Prostate gland (tissue), 2 donors: Measurements from ENCODE around the gene NELFB. TPM values are rescaled to one million over a fixed set of nuclear protein-coding genes. Genes with fewer than 3 reads are reported as not detected.

Experiments
- DNase-seq: peaks from one replicate; pipeline ENCODE4 v3.0.0-alpha.2; 2019; ENCODE audit warnings: low spot score
- H3K27ac ChIP-seq, 2 donors: fragments of 200-600 bp; sonication (generic); 2 replicates each; pipeline ENCODE4 v1.5.1; 2017 to 2019
- H3K27me3 ChIP-seq: fragments of 200-600 bp; sonication (generic); replicated peaks from 2 replicates; pipeline ENCODE4 v1.5.1; 2019; ENCODE audit not compliant: insufficient read depth
- H3K36me3 ChIP-seq, 2 donors: fragments of 200-600 bp; sonication (generic); 1 replicate in 1 of 2; 2 replicates in 1 of 2; pipeline versions ENCODE4 v1.5.1 to v1.8.1; 2017 to 2019
- H3K4me1 ChIP-seq: fragments of 200-600 bp; sonication (generic); replicated peaks from 2 replicates; pipeline ENCODE4 v1.5.1; 2019
- H3K4me3 ChIP-seq, 2 donors: fragments of 200-600 bp; sonication (generic); 2 replicates each; pipeline ENCODE4 v1.5.1; 2017 to 2019
- H3K9me3 ChIP-seq: fragments of 200-600 bp; sonication (generic); 2 replicates; pipeline ENCODE4 v1.5.1; 2017
- CTCF ChIP-seq, 4 experiments: fragments of 200-600 bp in 2 of 4; fragments of 450-650 bp in 2 of 4; sonication (generic) in 2 of 4; IDR thresholded peaks; 1 replicate in 3 of 4; 2 replicates in 1 of 4; pipeline ENCODE4 v1.5.1; 2016 to 2019; ENCODE audit warnings: antibody characterized with exemption in 4 of 4, mild to moderate bottlenecking in 2 of 4, moderate library complexity in 2 of 4
- POLR2A ChIP-seq: fragments of 450-650 bp; IDR thresholded peaks from one replicate; pipeline ENCODE4 v1.6.1; 2016; ENCODE audit warnings: antibody characterized with exemption, mild to moderate bottlenecking
- POLR2AphosphoS5 ChIP-seq: sonication (generic); formaldehyde crosslinking; IDR thresholded peaks from one replicate; pipeline ENCODE4 v1.6.1; 2017; ENCODE audit warnings: antibody characterized with exemption
- WGBS: methylation state at CpG from one replicate; pipeline ENCODE4 v1.1.5; 2018; 5-methylcytosine and 5-hydroxymethylcytosine counted together
- intact Hi-C: fragments of 100-400 bp; cut with DNase I; formaldehyde crosslinking; loops from one replicate; pipeline ENCODE4 v1.14.2; 2022
- total RNA-seq, 2 donors: library from RNA; depleted of rRNA; stranded (reverse); fragments of >200 nt; gene quantifications; one replicate each; pipeline ENCODE4 v1.1.0, GENCODE V29; 2016

NELFB gene
- total RNA-seq, 2 donors from 2014 or later: 44.9 to 82.1 TPM

GRCh38 chr9:137247916-137248175, 7.3 kb upstream of the NELFB start:
- intact Hi-C loops: no loop called here
- no peak overlapping the region for H3K27ac ChIP-seq
- no peaks in the 10 kb centered on the region for H3K9me3 ChIP-seq
- H3K27me3 ChIP-seq: no peaks in the 10 kb centered on the region
- H3K4me1 ChIP-seq: peaks cover 2% of the 10 kb centered on the region
- TF ChIP-seq POLR2A (no peak), CTCF (IDR thresholded peaks at IDR 0.05) (no peak), POLR2AphosphoS5 (no peak)
- no peak for DNase-seq
- H3K4me3 ChIP-seq: no peak overlapping the region
- H3K36me3 ChIP-seq: peaks cover 0 to 8% of the 10 kb centered on the region in 2 donors
- 69% methylated on average over 6 of the region's 6 CpGs for WGBS

GRCh38 chr9:137250329-137251193, 4.6 kb upstream of the NELFB start:
- H3K36me3 ChIP-seq: no peaks in the 10 kb centered on the region
- H3K27me3 ChIP-seq: no peaks in the 10 kb centered on the region
- H3K4me1 ChIP-seq: no peaks in the 10 kb centered on the region
- H3K4me3 ChIP-seq: no peak overlapping the region
- WGBS: 60% methylated on average over 18 of the region's 18 CpGs
- TF ChIP-seq CTCF (IDR thresholded peaks at IDR 0.05): no peak
- TF ChIP-seq POLR2AphosphoS5: no peak
- TF ChIP-seq POLR2A: no peak
- intact Hi-C loops: no loop called here
- no peaks in the 10 kb centered on the region for H3K9me3 ChIP-seq
- DNase-seq: no peak
- no peak overlapping the region for H3K27ac ChIP-seq

GRCh38 chr9:137251194-137251461, 4.0 kb upstream of the NELFB start, which contains the start of gene STPG3:
Gene STPG3, plus strand, starts transcription at chr9:137251286. Its CDS starts 1 bp downstream, at chr9:137251287.
- DNase-seq: no peak
- Histone ChIP-seq H3K27me3 (no peaks in the 10 kb centered on the region), H3K9me3 (no peaks in the 10 kb centered on the region), H3K36me3 (no peaks in the 10 kb centered on the region), H3K4me3 (no peak within 1 kb of the TSS), H3K4me1 (peaks cover 3% of the 10 kb centered on the region), H3K27ac (no peak within 1 kb of the TSS)
- 71% methylated on average over 4 of the region's 4 CpGs for WGBS
- intact Hi-C loops: no loop called here
- no peak for TF ChIP-seq POLR2A

GRCh38 chr9:137251490-137252268, 3.4 kb upstream of the NELFB start:
- WGBS: 90% methylated on average over 22 of the region's 22 CpGs
- Histone ChIP-seq H3K4me1 (peaks cover 9% of the 10 kb centered on the region), H3K36me3 (no peaks in the 10 kb centered on the region), H3K27me3 (no peaks in the 10 kb centered on the region), H3K9me3 (no peaks in the 10 kb centered on the region), H3K4me3 (no peak overlapping the region), H3K27ac (no peak overlapping the region)
- intact Hi-C loops: no loop called here
- TF ChIP-seq POLR2A (no peak), CTCF (IDR thresholded peaks at IDR 0.05) (no peak), POLR2AphosphoS5 (no peak)
- no peak for DNase-seq

DNA sequence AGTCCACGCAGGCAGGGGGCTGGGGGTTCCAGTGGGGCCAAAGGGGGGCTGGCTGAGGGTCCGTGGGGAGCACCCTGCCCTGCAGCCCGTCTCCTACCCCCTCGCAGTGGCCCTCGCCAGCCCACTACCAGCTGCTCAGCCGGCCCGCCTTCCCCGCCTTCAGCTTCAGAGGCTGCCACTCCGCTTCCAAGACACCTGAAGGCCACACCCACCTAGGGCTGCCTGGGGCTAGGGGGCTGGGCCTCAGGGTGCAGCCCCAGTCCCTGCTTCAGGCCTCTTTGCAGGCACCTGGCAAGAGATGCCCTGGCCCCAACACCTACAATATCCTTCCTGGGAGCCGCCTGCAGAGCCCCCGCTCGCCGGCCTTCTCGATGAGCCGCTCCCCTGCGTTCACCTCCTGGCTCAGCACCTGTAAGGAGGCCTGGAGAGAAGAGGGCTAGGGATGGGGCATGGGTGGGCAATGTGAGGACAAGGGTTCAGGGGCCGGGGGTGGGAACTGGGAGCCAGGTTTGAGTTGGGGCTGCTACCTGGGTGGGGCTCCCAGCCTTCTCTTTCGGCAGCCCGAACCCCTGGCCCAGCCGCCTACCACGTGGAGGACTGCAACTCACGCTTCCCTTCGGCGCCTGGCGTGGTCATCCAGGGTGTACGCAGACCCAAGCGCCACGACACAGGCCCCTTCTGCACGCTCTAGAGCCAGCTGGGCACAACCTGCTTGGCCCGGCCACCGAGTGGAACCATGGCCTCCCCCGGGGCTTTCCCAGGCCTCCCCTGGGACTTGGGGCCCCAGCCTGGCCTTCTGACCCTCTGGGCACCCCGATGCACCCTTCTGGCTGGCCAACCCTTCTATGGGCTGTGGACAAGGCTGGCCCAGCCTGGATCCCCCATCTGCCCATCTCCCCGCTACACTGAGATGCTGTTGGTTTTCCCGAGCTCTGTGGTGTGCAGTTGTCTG, 2.3 kb upstream of the NELFB start:
- WGBS: 83% methylated on average over 35 of the region's 35 CpGs
- Histone ChIP-seq H3K4me1 (peaks cover 12% of the 10 kb centered on the region), H3K27ac (no peak overlapping the region), H3K36me3 (no peaks in the 10 kb centered on the region), H3K4me3 (no peak overlapping the region), H3K9me3 (no peaks in the 10 kb centered on the region), H3K27me3 (no peaks in the 10 kb centered on the region)
- no peak for TF ChIP-seq CTCF (IDR thresholded peaks at IDR 0.05)
- no peak for DNase-seq
- intact Hi-C loops: no loop called here
